ENCODE results near the gene RIMBP2.

GRCh38 chr12:130425698-130426245 lies 290.3 kb downstream of the RIMBP2 start:
- no peak for TF ChIP-seq CTCF (IDR thresholded peaks at IDR 0.05)
- TF ChIP-seq POLR2A (IDR thresholded peaks at IDR 0.05; ENCODE audit: low read depth): no peak
